ENCODE measurements around the gene SLC7A6OS.

DNA sequence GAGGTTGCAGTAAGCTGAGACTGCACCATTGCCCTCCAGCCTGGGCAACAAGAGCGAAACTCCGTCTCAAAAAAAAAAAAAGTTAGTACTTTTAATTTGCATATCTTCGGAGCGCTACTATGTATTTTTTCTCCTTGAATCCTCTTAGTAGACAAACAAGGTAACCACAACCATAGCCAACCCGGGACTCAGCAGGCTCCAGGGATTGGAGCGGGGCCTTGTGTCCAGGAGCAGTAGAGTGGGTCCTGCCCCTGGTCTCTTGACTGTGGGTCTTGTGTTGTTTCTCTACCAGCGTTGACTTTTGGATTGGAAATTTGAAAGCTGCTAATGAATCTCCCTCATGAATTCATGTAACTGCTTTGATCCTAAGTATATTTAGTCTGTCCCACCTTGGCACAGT, 32.4 kb upstream of the SLC7A6OS start:
- TF ChIP-seq, protein P1, sequence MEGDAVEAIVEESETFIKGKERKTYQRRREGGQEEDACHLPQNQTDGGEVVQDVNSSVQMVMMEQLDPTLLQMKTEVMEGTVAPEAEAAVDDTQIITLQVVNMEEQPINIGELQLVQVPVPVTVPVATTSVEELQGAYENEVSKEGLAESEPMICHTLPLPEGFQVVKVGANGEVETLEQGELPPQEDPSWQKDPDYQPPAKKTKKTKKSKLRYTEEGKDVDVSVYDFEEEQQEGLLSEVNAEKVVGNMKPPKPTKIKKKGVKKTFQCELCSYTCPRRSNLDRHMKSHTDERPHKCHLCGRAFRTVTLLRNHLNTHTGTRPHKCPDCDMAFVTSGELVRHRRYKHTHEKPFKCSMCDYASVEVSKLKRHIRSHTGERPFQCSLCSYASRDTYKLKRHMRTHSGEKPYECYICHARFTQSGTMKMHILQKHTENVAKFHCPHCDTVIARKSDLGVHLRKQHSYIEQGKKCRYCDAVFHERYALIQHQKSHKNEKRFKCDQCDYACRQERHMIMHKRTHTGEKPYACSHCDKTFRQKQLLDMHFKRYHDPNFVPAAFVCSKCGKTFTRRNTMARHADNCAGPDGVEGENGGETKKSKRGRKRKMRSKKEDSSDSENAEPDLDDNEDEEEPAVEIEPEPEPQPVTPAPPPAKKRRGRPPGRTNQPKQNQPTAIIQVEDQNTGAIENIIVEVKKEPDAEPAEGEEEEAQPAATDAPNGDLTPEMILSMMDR (IDR thresholded peaks at IDR 0.05; ENCODE audit: poor library complexity) = no peak
- TF ChIP-seq EZH2phosphoT487 (IDR thresholded peaks at IDR 0.05; ENCODE audit: low read depth, severe bottlenecking, unreplicated experiment) = no peak
- TF ChIP-seq EZH2 (IDR thresholded peaks at IDR 0.05; ENCODE audit: borderline replicate concordance) = no peak
